ENCODE measurements around the gene MAN1C1.

- TF ChIP-seq SPI1 (IDR thresholded peaks at IDR 0.05; ENCODE audit: low read depth, low read length) = no peak
- TF ChIP-seq POLR2AphosphoS5 (IDR thresholded peaks at IDR 0.05; ENCODE audit: low read depth, low read length) = no peak
- TF ChIP-seq TAF1 (IDR thresholded peaks at IDR 0.05; ENCODE audit: low read depth, low read length) = no peak
- no peak for TF ChIP-seq PAX5 (IDR thresholded peaks at IDR 0.05; ENCODE audit: insufficient read depth, low read length, severe bottlenecking)
These were observed 40.0 kb upstream of the MAN1C1 start for GRCh38 chr1:25576459-25577133.

All from GM12891 (cell line).